Left lung (tissue), 10 donors: Measurements from ENCODE around the gene PCP4. TPM values are rescaled to one million over a fixed set of nuclear protein-coding genes. Genes with fewer than 3 reads are reported as not detected.

Experiments
- ATAC-seq: fragments of 200-7000 bp; cut with Tn5 transposase; one replicate; pipeline ENCODE4 v1.9.1; 2020; ENCODE audit warnings: moderate library complexity
- DNase-seq, 4 donors: peaks; one replicate each; pipeline ENCODE4 v3.0.0-alpha.2; 2013 to 2020
- H3K27ac ChIP-seq, 2 donors: fragments of 200-600 bp; sonication (generic) in 1 of 2; one replicate each; pipeline versions ENCODE4 v1.5.0 to v1.8.0; 2020 to 2021
- H3K27me3 ChIP-seq, 2 donors: fragments of 200-600 bp; sonication (generic) in 1 of 2; one replicate each; pipeline versions ENCODE4 v1.5.0 to v1.8.0; 2020 to 2021
- H3K36me3 ChIP-seq, 2 donors: fragments of 200-600 bp; sonication (generic) in 1 of 2; one replicate each; pipeline versions ENCODE4 v1.5.0 to v1.8.0; 2020 to 2021
- H3K4me1 ChIP-seq, 2 donors: fragments of 200-600 bp; one replicate each; pipeline ENCODE4 v1.8.0; 2021
- H3K4me3 ChIP-seq, 2 donors: fragments of 200-600 bp; sonication (generic) in 1 of 2; one replicate each; pipeline versions ENCODE4 v1.5.0 to v1.8.0; 2020 to 2021; ENCODE audit warnings: mild to moderate bottlenecking in 1 of 2
- H3K9me3 ChIP-seq, 2 donors: fragments of 200-600 bp; sonication (generic) in 1 of 2; one replicate each; pipeline versions ENCODE4 v1.5.0 to v1.8.0; 2020 to 2021
- intact Hi-C, 2 donors: fragments of 100-400 bp; cut with DNase I; formaldehyde crosslinking; loops; one replicate each; pipeline versions ENCODE4 v1.11.2 to v1.14.2; 2022
- polyA plus RNA-seq, 6 donors: library from polyadenylated mRNA; unstranded; fragments of 120-200 nt; gene quantifications; one replicate each; pipeline ENCODE4 v1.2.1, GENCODE V29; 2013; ENCODE audit not compliant: insufficient read length in 6 of 6
- total RNA-seq, 2 donors: library from RNA; stranded (reverse); fragmentation: NEBNext Ultra II Directional; extraction: Animal tissue kit (Norgen Biotek cat#: 25700); gene quantifications; one replicate each; pipeline ENCODE4 v1.2.1, GENCODE V29; 2021
- TF ChIP-seq, protein P1 (sequence below), 2 donors: fragments of 200-600 bp; sonication (generic) in 1 of 2; IDR thresholded peaks; one replicate each; pipeline versions ENCODE4 v1.5.0 to v1.8.0; 2021; ENCODE audit warnings: antibody characterized with exemption in 2 of 2
- donor health status: DM: no; HTN: yes; CAD: no.
- donor health status: DM: no; HTN: no; CAD: no.

The PCP4 gene
- total and polyA plus RNA-seq, 8 donors, result 0.68 to 14.7 (median 8.0) TPM

- Histone ChIP-seq H3K4me3 (no peak overlapping the region), H3K27me3 (peaks cover 0 to 4% of the 10 kb centered on the region in 2 donors), H3K9me3 (no peaks in the 10 kb centered on the region), H3K4me1 (no peaks in the 10 kb centered on the region), H3K36me3 (no peaks in the 10 kb centered on the region), H3K27ac (no peak overlapping the region)
- intact Hi-C loops, result no loop called here
- ATAC-seq (no peak), DNase-seq (no peak)
- TF ChIP-seq, protein P1, sequence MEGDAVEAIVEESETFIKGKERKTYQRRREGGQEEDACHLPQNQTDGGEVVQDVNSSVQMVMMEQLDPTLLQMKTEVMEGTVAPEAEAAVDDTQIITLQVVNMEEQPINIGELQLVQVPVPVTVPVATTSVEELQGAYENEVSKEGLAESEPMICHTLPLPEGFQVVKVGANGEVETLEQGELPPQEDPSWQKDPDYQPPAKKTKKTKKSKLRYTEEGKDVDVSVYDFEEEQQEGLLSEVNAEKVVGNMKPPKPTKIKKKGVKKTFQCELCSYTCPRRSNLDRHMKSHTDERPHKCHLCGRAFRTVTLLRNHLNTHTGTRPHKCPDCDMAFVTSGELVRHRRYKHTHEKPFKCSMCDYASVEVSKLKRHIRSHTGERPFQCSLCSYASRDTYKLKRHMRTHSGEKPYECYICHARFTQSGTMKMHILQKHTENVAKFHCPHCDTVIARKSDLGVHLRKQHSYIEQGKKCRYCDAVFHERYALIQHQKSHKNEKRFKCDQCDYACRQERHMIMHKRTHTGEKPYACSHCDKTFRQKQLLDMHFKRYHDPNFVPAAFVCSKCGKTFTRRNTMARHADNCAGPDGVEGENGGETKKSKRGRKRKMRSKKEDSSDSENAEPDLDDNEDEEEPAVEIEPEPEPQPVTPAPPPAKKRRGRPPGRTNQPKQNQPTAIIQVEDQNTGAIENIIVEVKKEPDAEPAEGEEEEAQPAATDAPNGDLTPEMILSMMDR (IDR thresholded peaks at IDR 0.05), result no peak
Observed at GRCh38 chr21:39946199-39946598, 79.0 kb downstream of the PCP4 start.

DNA sequence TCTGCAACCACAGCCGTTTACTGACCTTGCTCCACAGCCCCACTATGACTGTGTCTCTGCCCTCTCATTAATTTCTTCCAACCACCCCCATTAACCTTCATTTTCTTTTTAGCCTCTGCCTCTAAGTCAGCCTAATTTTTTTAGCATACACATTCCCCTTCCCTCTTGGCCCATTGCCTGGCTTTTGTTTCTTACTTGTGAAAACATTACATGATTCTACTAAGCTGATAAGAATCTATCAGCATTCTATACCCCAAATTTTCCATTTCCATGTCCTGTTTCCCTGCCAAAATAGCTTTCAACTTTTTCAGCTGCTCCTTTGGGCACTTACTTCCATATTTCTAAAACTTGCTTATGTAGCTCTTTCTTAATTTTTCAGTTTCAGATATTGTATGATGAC lies 79.8 kb downstream of the PCP4 start:
- Histone ChIP-seq H3K36me3 (no peaks in the 10 kb centered on the region), H3K9me3 (no peaks in the 10 kb centered on the region), H3K4me3 (no peak overlapping the region), H3K27me3 (peaks cover 0 to 5% of the 10 kb centered on the region in 2 donors), H3K27ac (no peak overlapping the region), H3K4me1 (no peaks in the 10 kb centered on the region)
- intact Hi-C loops, result no loop called here
- TF ChIP-seq, protein P1 (IDR thresholded peaks at IDR 0.05), result no peak
- DNase-seq, result no peak
- ATAC-seq, result no peak

GRCh38 chr21:39951183-39952101 lies 84.2 kb downstream of the PCP4 start:
- no peaks in the 10 kb centered on the region for H3K4me1 ChIP-seq
- H3K27ac ChIP-seq, result no peak overlapping the region
- intact Hi-C loops, result no loop called here
- no peak overlapping the region for H3K4me3 ChIP-seq
- ATAC-seq (no peak), DNase-seq (no peak)
- H3K9me3 ChIP-seq, result no peaks in the 10 kb centered on the region
- H3K36me3 ChIP-seq, result no peaks in the 10 kb centered on the region
- TF ChIP-seq, protein P1 (IDR thresholded peaks at IDR 0.05), result no peak
- peaks cover 0 to 5% of the 10 kb centered on the region in 2 donors for H3K27me3 ChIP-seq

- no peak overlapping the region for H3K27ac ChIP-seq
- intact Hi-C loops, result no loop called here
- no peak for ATAC-seq
Observed at GRCh38 chr21:39952265-39952664, 85.0 kb downstream of the PCP4 start.

DNA sequence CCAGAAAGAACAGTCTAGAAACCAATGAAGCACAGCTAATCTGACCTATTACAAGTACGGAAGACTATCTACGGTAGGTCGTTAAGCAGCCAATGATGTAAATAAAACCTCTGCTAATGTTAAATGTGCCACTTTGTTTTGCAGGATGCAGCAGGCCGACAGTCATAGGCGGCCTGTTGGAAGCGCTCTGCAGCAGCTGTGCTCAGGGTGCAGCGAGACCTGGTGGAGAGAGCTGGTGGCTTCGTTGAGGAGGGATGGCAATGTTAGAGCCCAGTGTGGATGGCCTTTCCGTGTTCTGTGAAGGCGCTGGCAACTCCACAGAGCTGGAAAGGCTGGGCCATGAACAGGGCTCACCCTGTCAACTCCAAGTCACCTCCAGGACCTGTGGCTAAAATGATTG lies 87.3 kb downstream of the PCP4 start:
- no peaks in the 10 kb centered on the region for H3K36me3 ChIP-seq
- no peak overlapping the region for H3K27ac ChIP-seq
- peaks cover 0 to 7% of the 10 kb centered on the region in 2 donors for H3K9me3 ChIP-seq
- ATAC-seq, result no peak
- H3K27me3 ChIP-seq, result peaks cover 0 to 5% of the 10 kb centered on the region in 2 donors
- H3K4me1 ChIP-seq, result no peaks in the 10 kb centered on the region
- no peak for DNase-seq
- TF ChIP-seq, protein P1 (IDR thresholded peaks at IDR 0.05), result no peak
- no peak overlapping the region for H3K4me3 ChIP-seq
- intact Hi-C loops, result no loop called here

More at GRCh38 chr21:39952265-39952664, 85.0 kb downstream of the PCP4 start:
- Histone ChIP-seq H3K9me3 (no peaks in the 10 kb centered on the region), H3K4me1 (no peaks in the 10 kb centered on the region), H3K36me3 (no peaks in the 10 kb centered on the region), H3K27me3 (peaks cover 0 to 5% of the 10 kb centered on the region in 2 donors), H3K4me3 (no peak overlapping the region)
- TF ChIP-seq, protein P1 (IDR thresholded peaks at IDR 0.05), result no peak
- DNase-seq, result no peak
